Neuronal stem cell (in vitro differentiated cells): ENCODE measurements around the gene PLEKHA3.
A peak's percentile ranks its signal among the peaks of the same experiment; 100 is the strongest.

Source experiments
- DNase-seq: peaks from one replicate; pipeline ENCODE4 v3.0.0-alpha.2; 2013; ENCODE audit warnings: low spot score
- H2AFZ ChIP-seq: one replicate; pipeline ENCODE4 v1.6.1; 2013; ENCODE audit warnings: mild to moderate bottlenecking, low read length, inconsistent platforms
- H2AK5ac ChIP-seq: 2 replicates; pipeline ENCODE4 v1.6.1; 2013; ENCODE audit warnings: low read depth, mild to moderate bottlenecking, inconsistent platforms, low read length, moderate library complexity, mixed read lengths
- H2BK120ac ChIP-seq: 2 replicates; pipeline ENCODE4 v1.6.1; 2013; ENCODE audit warnings: low read depth, mild to moderate bottlenecking, inconsistent platforms, low read length, moderate library complexity, mixed read lengths
- H2BK12ac ChIP-seq: one replicate; pipeline ENCODE4 v1.6.1; 2013; ENCODE audit warnings: low read length, inconsistent platforms
- H2BK15ac ChIP-seq: 2 replicates; pipeline ENCODE4 v1.6.1; 2013; ENCODE audit warnings: mild to moderate bottlenecking, low read length, inconsistent platforms, mixed read lengths
- H2BK5ac ChIP-seq: one replicate; pipeline ENCODE4 v1.6.1; 2013; ENCODE audit warnings: inconsistent platforms, mild to moderate bottlenecking, low read length, moderate library complexity
- H3K14ac ChIP-seq: one replicate; pipeline ENCODE4 v1.6.1; 2013; ENCODE audit warnings: low read length, inconsistent platforms
- H3K18ac ChIP-seq: 2 replicates; pipeline ENCODE4 v1.6.1; 2013; ENCODE audit warnings: low read length, inconsistent platforms
- H3K23ac ChIP-seq: 2 replicates; pipeline ENCODE4 v1.6.1; 2013; ENCODE audit warnings: low read depth, mild to moderate bottlenecking, mixed read lengths, low read length, inconsistent platforms; ENCODE audit not compliant: poor library complexity
- H3K27ac ChIP-seq: replicated peaks from 3 replicates; pipeline ENCODE4 v1.5.1; 2013; ENCODE audit warnings: low read length, inconsistent platforms
- H3K27me3 ChIP-seq, 3 experiments: 2 replicates each; pipeline ENCODE4 v1.6.1; 2013; ENCODE audit warnings: low read length in 3 of 3, mild to moderate bottlenecking in 2 of 3, inconsistent platforms in 1 of 3, low read depth in 1 of 3, mixed read lengths in 1 of 3, moderate library complexity in 1 of 3; ENCODE audit not compliant: control insufficient read depth in 3 of 3, insufficient read depth in 3 of 3
- H3K36me3 ChIP-seq, 2 donors: replicated peaks in 1 of 2; 2 replicates each; pipeline ENCODE4 v1.6.1; 2013; ENCODE audit warnings: low read length in 2 of 2; ENCODE audit not compliant: control insufficient read depth in 2 of 2, insufficient read depth in 2 of 2
- H3K4ac ChIP-seq: 2 replicates; pipeline ENCODE4 v1.6.1; 2013; ENCODE audit warnings: inconsistent platforms, mild to moderate bottlenecking, low read length, moderate library complexity
- H3K4me1 ChIP-seq, 2 donors: 1 replicate in 1 of 2; 2 replicates in 1 of 2; pipeline ENCODE4 v1.6.1; 2013; ENCODE audit warnings: low read length in 2 of 2, low read depth in 1 of 2; ENCODE audit not compliant: control insufficient read depth in 2 of 2, insufficient read depth in 1 of 2
- H3K4me2 ChIP-seq: one replicate; pipeline ENCODE4 v1.6.1; 2013; ENCODE audit warnings: mild to moderate bottlenecking, low read length, inconsistent platforms; ENCODE audit not compliant: insufficient read depth, poor library complexity, severe bottlenecking
- H3K4me3 ChIP-seq, 2 donors: 2 replicates each; pipeline ENCODE4 v1.5.1; 2013; ENCODE audit warnings: low read length in 2 of 2, mild to moderate bottlenecking in 2 of 2, inconsistent platforms in 1 of 2, moderate library complexity in 1 of 2
- H3K79me1 ChIP-seq: one replicate; pipeline ENCODE4 v1.6.1; 2013; ENCODE audit warnings: low read depth, mild to moderate bottlenecking, inconsistent platforms, low read length, moderate library complexity
- H3K9ac ChIP-seq: one replicate; pipeline ENCODE4 v1.6.1; 2013; ENCODE audit warnings: mild to moderate bottlenecking, low read depth, low read length, inconsistent platforms; ENCODE audit not compliant: poor library complexity
- H3K9me3 ChIP-seq, 2 donors: replicated peaks in 1 of 2; 2 replicates each; pipeline versions ENCODE3 to v1.6.1; 2013; ENCODE audit warnings: low read length in 2 of 2, mild to moderate bottlenecking in 2 of 2, inconsistent platforms in 1 of 2, low read depth in 1 of 2, mixed read lengths in 1 of 2, moderate library complexity in 1 of 2; ENCODE audit not compliant: control insufficient read depth in 2 of 2, insufficient read depth in 1 of 2
- H4K8ac ChIP-seq: one replicate; pipeline ENCODE4 v1.6.1; 2013; ENCODE audit warnings: low read depth, mild to moderate bottlenecking, inconsistent platforms, low read length, moderate library complexity
- H4K91ac ChIP-seq: one replicate; pipeline ENCODE4 v1.6.1; 2013; ENCODE audit warnings: low read length, low read depth, mild to moderate bottlenecking, inconsistent platforms; ENCODE audit not compliant: poor library complexity
- WGBS, 2 donors: extraction: QIAGEN DNeasy Blood & Tissue Kit; methylation state at CpG; one replicate each; pipeline ENCODE4 v1.1.7; 2013; ENCODE audit warnings: missing lambda C conversion rate in 2 of 2, mixed read lengths in 1 of 2; ENCODE audit not compliant: insufficient read length in 2 of 2, insufficient replicate concordance in 1 of 2; ENCODE audit errors: extremely low coverage in 2 of 2; 5-methylcytosine and 5-hydroxymethylcytosine counted together

Gene PLEKHA3

DNA sequence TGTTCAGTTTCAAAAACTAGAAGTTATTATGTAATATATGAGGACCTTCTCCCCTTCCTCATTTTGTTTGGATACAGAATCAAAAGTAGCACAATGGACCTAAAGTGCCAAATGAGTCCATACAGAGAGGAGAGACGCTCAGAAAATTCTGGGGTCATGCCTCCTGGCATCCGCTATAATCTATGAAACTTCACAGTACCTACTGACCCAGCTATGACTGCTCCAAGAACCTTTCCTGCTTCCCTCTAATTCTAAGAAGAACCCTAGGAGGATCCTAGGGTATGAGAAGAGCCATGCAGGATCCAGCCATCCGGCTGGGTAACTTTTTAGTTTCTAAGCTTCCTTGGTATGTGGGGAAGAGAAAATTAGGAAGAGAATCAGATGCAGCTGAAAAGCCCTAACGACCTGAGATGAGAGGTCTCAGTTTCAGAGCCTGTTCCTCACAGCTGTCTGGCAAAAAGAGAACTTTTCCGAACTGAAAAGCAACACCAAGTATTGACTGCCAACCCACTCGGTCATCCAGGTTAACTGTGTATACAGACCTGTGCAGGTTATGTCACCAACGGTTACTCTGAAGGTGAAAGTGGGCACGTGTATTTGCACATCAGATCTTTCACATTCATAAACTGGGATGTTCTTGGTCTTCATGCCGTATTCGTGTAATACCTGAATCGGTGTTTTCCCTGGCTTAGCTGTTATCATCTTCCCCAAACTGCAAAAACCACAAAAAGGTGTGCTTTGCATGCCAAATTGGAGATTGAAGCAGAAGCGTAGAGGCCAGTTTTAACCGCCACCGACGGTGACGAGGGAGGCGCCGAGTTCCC is 30.3 kb upstream of the PLEKHA3 start:
- H3K18ac ChIP-seq: peak overlapping the region; percentile 92
- H2BK5ac ChIP-seq: peak overlapping the region; percentile 100
- H3K14ac ChIP-seq: no peak overlapping the region
- H4K8ac ChIP-seq: no peak overlapping the region
- peaks cover 6 to 23% of the 10 kb centered on the region in 2 donors for H3K4me1 ChIP-seq
- H3K4me3 ChIP-seq: peak overlapping the region; percentile 93 to 98
- peak overlapping the region; percentile 100 for H2AFZ ChIP-seq
- no peak overlapping the region for H3K4ac ChIP-seq
- peaks cover 8% of the 10 kb centered on the region for H3K79me1 ChIP-seq
- no peak overlapping the region for H4K91ac ChIP-seq
- no peaks in the 10 kb centered on the region for H3K27me3 ChIP-seq
- no peaks in the 10 kb centered on the region for H3K9me3 ChIP-seq
- peak; percentile 1 for DNase-seq
- H2AK5ac ChIP-seq: no peak overlapping the region
- H2BK15ac ChIP-seq: no peak overlapping the region
- peak overlapping the region; percentile 92 for H3K9ac ChIP-seq
- H3K4me2 ChIP-seq: peak overlapping the region; percentile 74
- WGBS, 2 donors: no CpG with 5 or more reads among the region's 18 CpGs
- H2BK12ac ChIP-seq: no peak overlapping the region
- H2BK120ac ChIP-seq: no peak overlapping the region
- peak overlapping the region; percentile 100 for H3K23ac ChIP-seq
- peaks cover 19 to 52% of the 10 kb centered on the region in 2 donors for H3K36me3 ChIP-seq
- no peak overlapping the region for H3K27ac ChIP-seq

DNA sequence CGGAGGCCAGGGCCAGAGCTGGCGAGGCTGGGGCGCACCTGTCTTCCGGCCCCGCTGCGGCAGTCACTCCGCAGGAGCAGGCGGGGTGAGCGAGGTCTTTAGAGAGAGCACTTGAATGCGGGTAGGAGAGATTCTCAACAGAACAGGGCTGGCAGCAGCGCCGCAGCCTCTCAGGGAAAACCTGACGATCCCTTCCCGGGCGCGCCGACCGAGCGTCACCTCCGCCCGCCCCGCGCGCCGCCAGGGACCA is 29.8 kb upstream of the PLEKHA3 start:
- H2AFZ ChIP-seq: peak overlapping the region; percentile 100
- no peaks in the 10 kb centered on the region for H3K9me3 ChIP-seq
- peak overlapping the region; percentile 92 for H3K18ac ChIP-seq
- no CpG with 5 or more reads among the region's 25 CpGs for WGBS, 2 donors
- peak overlapping the region; percentile 74 for H3K4me2 ChIP-seq
- DNase-seq: no peak
- H2BK5ac ChIP-seq: peak overlapping the region; percentile 100
- H2AK5ac ChIP-seq: no peak overlapping the region
- H4K8ac ChIP-seq: no peak overlapping the region
- H3K79me1 ChIP-seq: peaks cover 8% of the 10 kb centered on the region
- no peak overlapping the region for H2BK15ac ChIP-seq
- H3K27ac ChIP-seq: no peak overlapping the region
- H3K4me1 ChIP-seq: peaks cover 6 to 23% of the 10 kb centered on the region in 2 donors
- H3K36me3 ChIP-seq: peaks cover 14 to 46% of the 10 kb centered on the region in 2 donors
- peak overlapping the region; percentile 100 for H3K23ac ChIP-seq
- no peak overlapping the region for H2BK120ac ChIP-seq
- peak overlapping the region; percentile 93 to 98 for H3K4me3 ChIP-seq
- no peak overlapping the region for H4K91ac ChIP-seq
- H3K27me3 ChIP-seq: no peaks in the 10 kb centered on the region
- H3K14ac ChIP-seq: no peak overlapping the region
- no peak overlapping the region for H3K4ac ChIP-seq
- peak overlapping the region; percentile 92 for H3K9ac ChIP-seq
- H2BK12ac ChIP-seq: no peak overlapping the region

DNA sequence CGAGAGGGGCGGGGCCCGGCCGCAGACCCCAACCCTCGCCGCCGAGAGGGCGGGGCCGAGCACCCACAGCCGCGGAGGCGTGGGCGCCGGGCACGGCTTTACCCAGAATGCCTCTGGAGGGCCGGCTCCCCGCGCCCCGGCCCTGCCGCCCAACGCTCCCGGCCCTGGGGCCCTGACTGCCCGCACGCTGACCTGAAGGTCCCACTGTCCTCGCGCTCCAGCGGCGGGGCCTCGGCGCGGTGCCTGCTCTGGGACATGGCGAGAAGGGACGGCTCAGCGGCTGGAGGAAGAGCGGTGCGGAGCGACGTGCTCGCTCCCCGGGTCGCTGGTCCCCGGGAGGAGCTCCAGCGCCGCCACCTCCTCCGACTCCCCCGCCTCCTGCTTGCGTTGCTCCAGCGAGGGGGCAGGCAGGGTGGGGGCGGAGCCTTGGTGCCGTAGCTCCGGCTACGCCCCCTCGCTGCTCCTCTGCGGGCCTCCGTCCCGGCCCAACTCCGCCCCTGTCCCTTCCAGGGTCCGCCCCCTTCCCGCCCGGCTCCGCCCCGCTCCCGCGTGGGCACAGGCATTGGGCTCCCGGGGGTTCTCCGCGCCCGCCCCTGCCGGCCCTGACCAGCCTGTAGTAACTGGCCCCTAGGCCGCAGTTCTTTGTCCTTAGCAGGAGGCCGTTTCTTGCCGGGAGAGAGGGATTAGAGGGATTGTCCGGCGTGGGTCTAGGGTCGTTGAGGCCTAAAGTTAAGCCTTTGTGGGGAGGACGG is 29.3 kb upstream of the PLEKHA3 start, which contains the start of the genes PJVK and PRKRA:
TSS of gene PJVK (plus strand) at position 605 of the 752 bp plus-strand sequence. CDS start 2,032 bp downstream, outside the sequence.
TSS of gene PRKRA (minus strand) at position 402 of the 752 bp plus-strand sequence. CDS start at position 257, 145 bp downstream.
- Histone ChIP-seq H3K9me3 (no peaks in the 10 kb centered on the region), H3K36me3 (peaks cover 14 to 41% of the 10 kb centered on the region in 2 donors), H4K91ac (peak within 1 kb of the TSS; percentile 53), H3K27ac (peak within 1 kb of the TSS; percentile 100), H2AK5ac (peak within 1 kb of the TSS; percentile 98), H3K23ac (peak within 1 kb of the TSS; percentile 100), H3K79me1 (peaks cover 8% of the 10 kb centered on the region), H2BK5ac (peak within 1 kb of the TSS; percentile 100), H4K8ac (peak within 1 kb of the TSS; percentile 93), H3K14ac (peak within 1 kb of the TSS; percentile 94), H2BK12ac (peak within 1 kb of the TSS; percentile 97), H3K4ac (peak within 1 kb of the TSS; percentile 98), H3K27me3 (no peaks in the 10 kb centered on the region), H3K18ac (peak within 1 kb of the TSS; percentile 100), H3K4me1 (peaks cover 6 to 23% of the 10 kb centered on the region in 2 donors), H2BK15ac (peak within 1 kb of the TSS; percentile 97), H3K9ac (peak within 1 kb of the TSS; percentile 100), H2BK120ac (peak within 1 kb of the TSS; percentile 87), H2AFZ (peak within 1 kb of the TSS; percentile 100), H3K4me2 (peak within 1 kb of the TSS; percentile 74), H3K4me3 (peak within 1 kb of the TSS; percentile 93 to 98)
- peak; percentile 97 for DNase-seq
- no CpG with 5 or more reads among the region's 76 CpGs for WGBS, 2 donors

DNA sequence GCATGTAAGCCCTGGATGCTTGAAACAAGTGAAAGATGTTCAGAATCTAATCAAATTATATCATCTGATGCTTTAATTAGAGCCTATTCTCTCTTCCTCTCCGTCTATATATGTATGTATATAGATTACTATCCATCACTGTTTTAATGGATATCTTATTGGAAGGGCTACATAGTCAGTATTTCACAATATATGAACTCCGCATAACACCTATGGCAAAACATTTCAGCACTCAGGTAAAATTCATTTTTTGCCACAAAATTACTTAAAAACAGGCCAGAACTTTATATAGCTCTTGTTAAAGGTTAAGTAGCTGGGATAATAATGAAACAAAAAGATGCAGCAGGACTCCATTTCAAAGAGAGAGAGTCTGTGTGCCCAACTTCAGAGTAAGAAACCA is 27.9 kb upstream of the PLEKHA3 start:
- no peak overlapping the region for H3K18ac ChIP-seq
- no peak for DNase-seq
- no peak overlapping the region for H3K14ac ChIP-seq
- no peak overlapping the region for H3K4me3 ChIP-seq
- H3K4ac ChIP-seq: no peak overlapping the region
- H2BK120ac ChIP-seq: no peak overlapping the region
- H2BK15ac ChIP-seq: no peak overlapping the region
- no peak overlapping the region for H2BK12ac ChIP-seq
- no CpG with 5 or more reads among the region's 2 CpGs for WGBS, 2 donors
- H3K4me1 ChIP-seq: peaks cover 6 to 23% of the 10 kb centered on the region in 2 donors
- no peak overlapping the region for H3K4me2 ChIP-seq
- H3K23ac ChIP-seq: no peak overlapping the region
- peaks cover 11 to 29% of the 10 kb centered on the region in 2 donors for H3K36me3 ChIP-seq
- H3K9me3 ChIP-seq: no peaks in the 10 kb centered on the region
- no peak overlapping the region for H2AFZ ChIP-seq
- no peak overlapping the region for H2AK5ac ChIP-seq
- peaks cover 8% of the 10 kb centered on the region for H3K79me1 ChIP-seq
- H3K9ac ChIP-seq: no peak overlapping the region
- H3K27me3 ChIP-seq: no peaks in the 10 kb centered on the region
- H4K91ac ChIP-seq: no peak overlapping the region
- H3K27ac ChIP-seq: no peak overlapping the region
- H2BK5ac ChIP-seq: no peak overlapping the region
- no peak overlapping the region for H4K8ac ChIP-seq
